Breast epithelium (tissue), 4 donors: ENCODE measurements around the gene CCDC150. TPM values are rescaled to one million over a fixed set of nuclear protein-coding genes. Genes with fewer than 3 reads are reported as not detected.
"Not testable (repeated sequence)": the region's sequence is repeated elsewhere in the genome, so short reads cannot be mapped to it uniquely, and the experiment has no call there.

Experiments
- DNase-seq, 2 donors: peaks; one replicate each; pipeline ENCODE4 v3.0.0-alpha.2; 2019; ENCODE audit warnings: low spot score in 2 of 2
- H3K27ac ChIP-seq, 2 donors: fragments of 200-600 bp; sonication (generic) in 1 of 2; one replicate each; pipeline ENCODE4 v1.5.1; 2016 to 2019; ENCODE audit warnings: mild to moderate bottlenecking in 1 of 2
- H3K27me3 ChIP-seq, 2 donors: fragments of 200-600 bp; sonication (generic) in 1 of 2; one replicate each; pipeline versions ENCODE4 v1.5.1 to v1.6.0; 2017 to 2019; ENCODE audit warnings: control low read depth in 1 of 2, mild to moderate bottlenecking in 1 of 2
- H3K36me3 ChIP-seq: fragments of 200-600 bp; one replicate; pipeline ENCODE4 v1.5.1; 2019
- H3K4me1 ChIP-seq, 2 donors: fragments of 200-600 bp; sonication (generic); one replicate each; pipeline ENCODE4 v1.5.1; 2016 to 2019; ENCODE audit warnings: control low read depth in 1 of 2
- H3K4me3 ChIP-seq, 3 donors: fragments of 200-600 bp; sonication (generic); 1 replicate in 2 of 3; 2 replicates in 1 of 3; pipeline ENCODE4 v1.5.1; 2016 to 2019; ENCODE audit warnings: mild to moderate bottlenecking in 3 of 3, moderate library complexity in 2 of 3
- H3K9me3 ChIP-seq, 2 donors: fragments of 200-600 bp; sonication (generic) in 1 of 2; one replicate each; pipeline ENCODE4 v1.5.1; 2016 to 2019; ENCODE audit warnings: control low read depth in 1 of 2
- CTCF ChIP-seq, 3 donors: fragments of 450-650 bp; IDR thresholded peaks; one replicate each; pipeline ENCODE4 v1.5.1; 2016 to 2017; ENCODE audit warnings: antibody characterized with exemption in 3 of 3, mild to moderate bottlenecking in 3 of 3, moderate library complexity in 3 of 3
- POLR2A ChIP-seq: fragments of 450-650 bp; IDR thresholded peaks from one replicate; pipeline ENCODE4 v1.6.1; 2016; ENCODE audit warnings: antibody characterized with exemption, mild to moderate bottlenecking, moderate library complexity
- POLR2AphosphoS5 ChIP-seq, 3 donors: sonication (generic); formaldehyde crosslinking; IDR thresholded peaks; one replicate each; pipeline ENCODE4 v1.6.1; 2017; ENCODE audit warnings: antibody characterized with exemption in 3 of 3
- intact Hi-C: fragments of 100-400 bp; cut with DNase I; formaldehyde crosslinking; loops from one replicate; pipeline ENCODE4 v1.15.1; 2023; ENCODE audit warnings: low total_unique reads
- total RNA-seq, 3 donors: library from RNA; depleted of rRNA; stranded (reverse); fragments of >200 nt; gene quantifications; one replicate each; pipeline ENCODE4 v1.1.0, GENCODE V29; 2016

The CCDC150 gene
- total RNA-seq, 3 donors from 2014 or later: 2.0 to 5.9 (median 3.8) TPM

- intact Hi-C loops: no loop called here
- H3K36me3 ChIP-seq: no peaks in the 10 kb centered on the region
- H3K4me1 ChIP-seq: no peaks in the 10 kb centered on the region
- no peak for TF ChIP-seq POLR2A
- TF ChIP-seq CTCF (IDR thresholded peaks at IDR 0.05): no peak
- no peak for TF ChIP-seq POLR2AphosphoS5 (IDR thresholded peaks at IDR 0.05)
- H3K4me3 ChIP-seq: no peak overlapping the region
- H3K27me3 ChIP-seq: no peaks in the 10 kb centered on the region
- H3K9me3 ChIP-seq: no peaks in the 10 kb centered on the region
- DNase-seq: no peak
- no peak overlapping the region for H3K27ac ChIP-seq
Measured at GRCh38 chr2:196723571-196723970, 84.1 kb downstream of the CCDC150 start.

GRCh38 chr2:196725218-196725617 is 85.7 kb downstream of the CCDC150 start:
- no peak for TF ChIP-seq CTCF (IDR thresholded peaks at IDR 0.05)
- no peak for TF ChIP-seq POLR2AphosphoS5 (IDR thresholded peaks at IDR 0.05)
- TF ChIP-seq POLR2A: no peak
- no peak overlapping the region for H3K4me3 ChIP-seq
- intact Hi-C loops: no loop called here

GRCh38 chr2:196725882-196726281 is 86.4 kb downstream of the CCDC150 start:
- intact Hi-C loops: no loop called here
- Histone ChIP-seq H3K4me3 (no peak overlapping the region), H3K27ac (no peak overlapping the region), H3K4me1 (no peaks in the 10 kb centered on the region), H3K36me3 (no peaks in the 10 kb centered on the region), H3K9me3 (no peaks in the 10 kb centered on the region), H3K27me3 (no peaks in the 10 kb centered on the region)
- DNase-seq: no peak
- TF ChIP-seq POLR2A: no peak
- TF ChIP-seq CTCF (IDR thresholded peaks at IDR 0.05): no peak
- TF ChIP-seq POLR2AphosphoS5 (IDR thresholded peaks at IDR 0.05): no peak

More at GRCh38 chr2:196725218-196725617, 85.7 kb downstream of the CCDC150 start:
- Histone ChIP-seq H3K4me1 (no peaks in the 10 kb centered on the region), H3K36me3 (no peaks in the 10 kb centered on the region), H3K27ac (no peak overlapping the region), H3K9me3 (no peaks in the 10 kb centered on the region), H3K27me3 (no peaks in the 10 kb centered on the region)
- DNase-seq: no peak

GRCh38 chr2:196729418-196729817 is 89.9 kb downstream of the CCDC150 start:
- Histone ChIP-seq H3K4me1 (no peaks in the 10 kb centered on the region), H3K27me3 (no peaks in the 10 kb centered on the region), H3K27ac (no peak overlapping the region), H3K36me3 (no peaks in the 10 kb centered on the region), H3K4me3 (no peak overlapping the region), H3K9me3 (no peaks in the 10 kb centered on the region)
- no peak for TF ChIP-seq POLR2A
- no peak for TF ChIP-seq CTCF (IDR thresholded peaks at IDR 0.05)
- TF ChIP-seq POLR2AphosphoS5 (IDR thresholded peaks at IDR 0.05): no peak
- no peak for DNase-seq
- intact Hi-C loops: no loop called here

- H3K36me3 ChIP-seq, DNase-seq, H3K4me3 ChIP-seq, H3K27ac ChIP-seq, intact Hi-C loops, H3K4me1 ChIP-seq, H3K27me3 ChIP-seq: not testable (repeated sequence)
- peaks cover 4 to 21% of the 10 kb centered on the region in 2 donors for H3K9me3 ChIP-seq
Measured at GRCh38 chr2:196736646-196737045, 97.1 kb downstream of the CCDC150 start.

- TF ChIP-seq POLR2AphosphoS5 (IDR thresholded peaks at IDR 0.05) (no peak), POLR2A (no peak), CTCF (IDR thresholded peaks at IDR 0.05) (no peak)
- intact Hi-C loops: no loop called here
Measured at GRCh38 chr2:196737046-196737445, 97.5 kb downstream of the CCDC150 start.

More at GRCh38 chr2:196737046-196737445, 97.5 kb downstream of the CCDC150 start:
- no peak for DNase-seq
- H3K27me3 ChIP-seq: no peaks in the 10 kb centered on the region
- H3K27ac ChIP-seq: no peak overlapping the region
- H3K4me3 ChIP-seq: no peak overlapping the region
- no peaks in the 10 kb centered on the region for H3K4me1 ChIP-seq
- H3K36me3 ChIP-seq: no peaks in the 10 kb centered on the region
- H3K9me3 ChIP-seq: peaks cover 4 to 21% of the 10 kb centered on the region in 2 donors
